ENCODE data around the gene SGK1.

DNA sequence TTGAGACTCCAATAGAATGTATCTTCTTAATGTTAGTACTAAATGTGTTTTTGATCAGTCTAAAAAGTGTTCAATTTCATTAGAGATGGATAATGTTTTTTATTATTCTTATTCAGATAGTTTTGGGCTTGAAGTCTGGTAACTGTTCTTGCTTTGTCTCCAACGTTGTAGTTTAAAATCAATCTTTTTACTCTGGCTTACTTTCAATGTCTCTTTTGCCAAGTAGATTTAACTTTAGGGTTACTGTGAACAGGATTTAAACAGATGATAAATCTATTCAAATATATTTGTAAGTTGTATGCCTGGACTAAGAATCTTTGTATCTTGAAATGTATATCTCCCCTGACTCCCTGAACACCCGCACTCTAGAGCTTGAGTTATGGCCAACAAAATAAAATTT, 51.1 kb downstream of the SGK1 start:
- TF ChIP-seq, protein P1, sequence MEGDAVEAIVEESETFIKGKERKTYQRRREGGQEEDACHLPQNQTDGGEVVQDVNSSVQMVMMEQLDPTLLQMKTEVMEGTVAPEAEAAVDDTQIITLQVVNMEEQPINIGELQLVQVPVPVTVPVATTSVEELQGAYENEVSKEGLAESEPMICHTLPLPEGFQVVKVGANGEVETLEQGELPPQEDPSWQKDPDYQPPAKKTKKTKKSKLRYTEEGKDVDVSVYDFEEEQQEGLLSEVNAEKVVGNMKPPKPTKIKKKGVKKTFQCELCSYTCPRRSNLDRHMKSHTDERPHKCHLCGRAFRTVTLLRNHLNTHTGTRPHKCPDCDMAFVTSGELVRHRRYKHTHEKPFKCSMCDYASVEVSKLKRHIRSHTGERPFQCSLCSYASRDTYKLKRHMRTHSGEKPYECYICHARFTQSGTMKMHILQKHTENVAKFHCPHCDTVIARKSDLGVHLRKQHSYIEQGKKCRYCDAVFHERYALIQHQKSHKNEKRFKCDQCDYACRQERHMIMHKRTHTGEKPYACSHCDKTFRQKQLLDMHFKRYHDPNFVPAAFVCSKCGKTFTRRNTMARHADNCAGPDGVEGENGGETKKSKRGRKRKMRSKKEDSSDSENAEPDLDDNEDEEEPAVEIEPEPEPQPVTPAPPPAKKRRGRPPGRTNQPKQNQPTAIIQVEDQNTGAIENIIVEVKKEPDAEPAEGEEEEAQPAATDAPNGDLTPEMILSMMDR (IDR thresholded peaks at IDR 0.05): no peak
- no peak for TF ChIP-seq EHMT2 (IDR thresholded peaks at IDR 0.05; ENCODE audit: low read depth)
- no peak for TF ChIP-seq RAD21 (conservative IDR thresholded peaks at IDR 0.05 in 1 of 2, IDR thresholded peaks at IDR 0.05 in 1 of 2)
